Measurements from ENCODE around the gene KREMEN1. TPM values are rescaled to one million over a fixed set of nuclear protein-coding genes. Genes with fewer than 3 reads are reported as not detected.

Gene KREMEN1
- total and polyA plus RNA-seq, 9 of the 15 experiments (the other 6 are each of a cell fraction or from before 2014, with no cell fraction given) = 0.69 to 11.5 (median 4.3) TPM

- no peak for TF ChIP-seq E2F1 (CRISPR knock-in tag; IDR thresholded peaks at IDR 0.05)
- no peak for TF ChIP-seq ELF4 (CRISPR knock-in tag; IDR thresholded peaks at IDR 0.05)
- TF ChIP-seq ZZZ3 (IDR thresholded peaks at IDR 0.05) = no peak
- no peak for TF ChIP-seq STAT6 (CRISPR knock-in tag; IDR thresholded peaks at IDR 0.05)
- TF ChIP-seq ZBTB12 (CRISPR knock-in tag; IDR thresholded peaks at IDR 0.05) = no peak
- no peak for TF ChIP-seq ID3 (CRISPR knock-in tag; IDR thresholded peaks at IDR 0.05)
- TF ChIP-seq ID3 (tag; IDR thresholded peaks at IDR 0.05) = peak; percentile 61; the same call in 1 of the 2 replicates
- no peak for TF ChIP-seq POLR2H (tag; IDR thresholded peaks at IDR 0.05; ENCODE audit: low read depth)
- TF ChIP-seq ZNF57 (CRISPR knock-in tag; IDR thresholded peaks at IDR 0.05) = no peak
- no peak for TF ChIP-seq POLR2B (IDR thresholded peaks at IDR 0.05; ENCODE audit: low read depth, partially characterized antibody)
- TF ChIP-seq MECOM (CRISPR knock-in tag; IDR thresholded peaks at IDR 0.05) = peak; percentile 84
These were observed 129.7 kb downstream of the KREMEN1 start (continued) for GRCh38 chr22:29202212-29203192.
